Measurements from ENCODE around the gene FAAP100. TPM values are rescaled to one million over a fixed set of nuclear protein-coding genes. Genes with fewer than 3 reads are reported as not detected.

Gene FAAP100
- polyA plus RNA-seq, 1 of the 3 experiments (the other 2 are of a cell fraction) = 18.9 TPM

- TF ChIP-seq NFIC (IDR thresholded peaks at IDR 0.05; ENCODE audit: borderline replicate concordance) (no peak), SMC3 (IDR thresholded peaks at IDR 0.05; ENCODE audit: low read depth, low read length) (no peak), RFX5 (IDR thresholded peaks at IDR 0.05; ENCODE audit: low read length) (no peak), FOSL2 (IDR thresholded peaks at IDR 0.05; ENCODE audit: borderline replicate concordance, low read depth) (no peak)
- TF ChIP-seq, protein P1, sequence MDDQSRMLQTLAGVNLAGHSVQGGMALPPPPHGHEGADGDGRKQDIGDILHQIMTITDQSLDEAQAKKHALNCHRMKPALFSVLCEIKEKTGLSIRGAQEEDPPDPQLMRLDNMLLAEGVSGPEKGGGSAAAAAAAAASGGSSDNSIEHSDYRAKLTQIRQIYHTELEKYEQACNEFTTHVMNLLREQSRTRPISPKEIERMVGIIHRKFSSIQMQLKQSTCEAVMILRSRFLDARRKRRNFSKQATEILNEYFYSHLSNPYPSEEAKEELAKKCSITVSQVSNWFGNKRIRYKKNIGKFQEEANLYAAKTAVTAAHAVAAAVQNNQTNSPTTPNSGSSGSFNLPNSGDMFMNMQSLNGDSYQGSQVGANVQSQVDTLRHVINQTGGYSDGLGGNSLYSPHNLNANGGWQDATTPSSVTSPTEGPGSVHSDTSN (IDR thresholded peaks at IDR 0.05) = peak; percentile 40; the same call in 1 of the 2 replicates
Measured at GRCh38 chr17:81508639-81509206, 43.4 kb downstream of the FAAP100 start (continued).

- H3K9me3 ChIP-seq = no peaks in the 10 kb centered on the region
- H3K27me3 ChIP-seq (ENCODE audit: insufficient read depth) = no peaks in the 10 kb centered on the region
- H3K9me2 ChIP-seq = no peaks in the 10 kb centered on the region
- no peak overlapping the region for H3K9ac ChIP-seq
- H3K4me2 ChIP-seq = no peak overlapping the region
- peaks cover 25% of the 10 kb centered on the region for H4K20me1 ChIP-seq (ENCODE audit: insufficient read depth)
- ChIA-PET CTCF (interaction anchor here (1.5 to 1.6 kb wide), 2 partner anchors 11 to 98 kb away, joined by 4 to 5 read pairs; no protein-coding TSS in a partner anchor), POLR2A (no interaction called here)
- no peak for DNase-seq
- H3K4me3 ChIP-seq (ENCODE audit: low read depth in 2 of 2, low read length in 1 of 2) = no peak overlapping the region
- peaks cover 8% of the 10 kb centered on the region for H3K79me2 ChIP-seq (ENCODE audit: insufficient read depth)
- H3K27ac ChIP-seq (ENCODE audit: low read depth in 2 of 2, low read length in 1 of 2) = no peak overlapping the region
- H3K36me3 ChIP-seq (replicated peaks in 1 of 2; ENCODE audit: control insufficient read depth in 1 of 2, insufficient read depth in 2 of 2, low read length in 1 of 2) = peaks cover 0 to 7% of the 10 kb centered on the region in 2 experiments
- TF ChIP-seq FOSL2 (IDR thresholded peaks at IDR 0.05; ENCODE audit: borderline replicate concordance, low read depth) (no peak), TEAD4 (IDR thresholded peaks at IDR 0.05; ENCODE audit: borderline replicate concordance, insufficient read depth) (no peak), JUND (IDR thresholded peaks at IDR 0.05) (no peak), MXI1 (IDR thresholded peaks at IDR 0.05; ENCODE audit: low read depth, low read length) (no peak), SIN3A (IDR thresholded peaks at IDR 0.05; ENCODE audit: borderline replicate concordance, low read depth, low read length) (no peak), EP300 (IDR thresholded peaks at IDR 0.05; ENCODE audit: borderline replicate concordance in 1 of 2, low read depth in 1 of 2, low read length in 1 of 2) (no peak), YY1 (IDR thresholded peaks at IDR 0.05; ENCODE audit: low read depth) (no peak)
- H3F3A ChIP-seq (replicated peaks; ENCODE audit: insufficient read depth) = peaks cover 44% of the 10 kb centered on the region
- H3K4me1 ChIP-seq (ENCODE audit: control insufficient read depth in 1 of 2, insufficient read depth in 2 of 2, low read depth in 1 of 2, low read length in 1 of 2) = no peaks in the 10 kb centered on the region
- no peak overlapping the region for H2AFZ ChIP-seq (ENCODE audit: low read depth)
Measured at GRCh38 chr17:81503619-81504018, 48.5 kb downstream of the FAAP100 start.

DNA sequence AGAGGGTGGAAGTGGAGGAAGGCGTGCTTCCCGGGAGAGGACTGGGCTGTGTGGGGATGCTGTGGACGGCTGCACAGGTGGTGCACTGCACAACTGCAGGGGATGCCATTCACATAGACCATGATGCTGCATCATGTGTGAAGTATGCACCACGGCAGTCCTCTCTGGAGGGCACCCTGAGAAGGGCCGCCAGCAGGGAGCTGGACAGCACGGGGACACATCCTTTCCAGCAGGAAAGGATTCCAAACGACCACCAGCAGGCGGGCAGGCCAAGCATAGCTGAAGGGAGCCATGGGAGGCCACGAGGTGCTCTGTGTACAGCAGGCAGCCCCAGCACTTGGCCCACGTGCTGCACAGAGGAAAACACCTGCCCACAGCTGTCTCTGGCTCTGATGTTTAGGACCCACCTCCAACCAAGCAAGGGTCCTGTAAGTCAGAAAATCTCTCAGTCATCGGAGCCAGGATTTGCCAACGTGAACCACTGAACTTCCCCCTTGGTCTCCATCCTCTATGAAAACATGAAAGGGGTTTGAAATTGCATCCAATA lies 49.6 kb downstream of the FAAP100 start:
- POLR2A ChIA-PET = no interaction called here
- CTCF ChIA-PET = interaction anchor here (1.5 to 2.2 kb wide), 3 partner anchors 10 to 99 kb away, joined by 4 to 10 read pairs (median 5); no protein-coding TSS in a partner anchor
- Histone ChIP-seq H2AFZ (ENCODE audit: low read depth) (no peak overlapping the region), H3K27ac (ENCODE audit: low read depth in 2 of 2, low read length in 1 of 2) (no peak overlapping the region), H3K4me3 (ENCODE audit: low read depth in 2 of 2, low read length in 1 of 2) (no peak overlapping the region), H3F3A (replicated peaks; ENCODE audit: insufficient read depth) (peaks cover 33% of the 10 kb centered on the region), H3K9me2 (no peaks in the 10 kb centered on the region), H3K4me2 (no peak overlapping the region), H3K36me3 (replicated peaks in 1 of 2; ENCODE audit: control insufficient read depth in 1 of 2, insufficient read depth in 2 of 2, low read length in 1 of 2) (no peaks in the 10 kb centered on the region), H4K20me1 (ENCODE audit: insufficient read depth) (peaks cover 14% of the 10 kb centered on the region), H3K9me3 (no peaks in the 10 kb centered on the region), H3K27me3 (ENCODE audit: insufficient read depth) (no peaks in the 10 kb centered on the region), H3K79me2 (ENCODE audit: insufficient read depth) (no peaks in the 10 kb centered on the region), H3K9ac (no peak overlapping the region), H3K4me1 (ENCODE audit: control insufficient read depth in 1 of 2, insufficient read depth in 2 of 2, low read depth in 1 of 2, low read length in 1 of 2) (no peaks in the 10 kb centered on the region)
- DNase-seq = no peak
- no peak for TF ChIP-seq JUND (IDR thresholded peaks at IDR 0.05)
- TF ChIP-seq FOXJ3 (CRISPR knock-in tag; IDR thresholded peaks at IDR 0.05) = no peak
- TF ChIP-seq, protein P2, sequence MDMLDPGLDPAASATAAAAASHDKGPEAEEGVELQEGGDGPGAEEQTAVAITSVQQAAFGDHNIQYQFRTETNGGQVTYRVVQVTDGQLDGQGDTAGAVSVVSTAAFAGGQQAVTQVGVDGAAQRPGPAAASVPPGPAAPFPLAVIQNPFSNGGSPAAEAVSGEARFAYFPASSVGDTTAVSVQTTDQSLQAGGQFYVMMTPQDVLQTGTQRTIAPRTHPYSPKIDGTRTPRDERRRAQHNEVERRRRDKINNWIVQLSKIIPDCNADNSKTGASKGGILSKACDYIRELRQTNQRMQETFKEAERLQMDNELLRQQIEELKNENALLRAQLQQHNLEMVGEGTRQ (IDR thresholded peaks at IDR 0.05; ENCODE audit: borderline replicate concordance, low read depth, low read length) = no peak
- no peak for TF ChIP-seq TAF1 (IDR thresholded peaks at IDR 0.05; ENCODE audit: borderline replicate concordance, low read depth, low read length)
- TF ChIP-seq YY1 (IDR thresholded peaks at IDR 0.05; ENCODE audit: low read depth) = no peak
- TF ChIP-seq POLR2AphosphoS5 (IDR thresholded peaks at IDR 0.05; ENCODE audit: low read depth, low read length) = no peak
- no peak for TF ChIP-seq SMC3 (IDR thresholded peaks at IDR 0.05; ENCODE audit: low read depth, low read length)
- no peak for TF ChIP-seq CHD2 (IDR thresholded peaks at IDR 0.05; ENCODE audit: low read length, partially characterized antibody)
- TF ChIP-seq GATA2 (CRISPR knock-in tag; IDR thresholded peaks at IDR 0.05) = no peak
- TF ChIP-seq IRF3 (IDR thresholded peaks at IDR 0.05; ENCODE audit: low read depth, low read length) = no peak
- no peak for TF ChIP-seq MXI1 (IDR thresholded peaks at IDR 0.05; ENCODE audit: low read depth, low read length)
- no peak for TF ChIP-seq EP300 (IDR thresholded peaks at IDR 0.05; ENCODE audit: borderline replicate concordance in 1 of 2, low read depth in 1 of 2, low read length in 1 of 2)
- 72% methylated on average over 11 of the region's 12 CpGs for WGBS (ENCODE audit: low lambda C conversion rate)
